SU-DHL-6 (cell line): Measurements from ENCODE around the gene NT5DC1.

Experiments
- EZH2phosphoT487 ChIP-seq: fragments of 200-600 bp; sonication (generic), shearing (Covaris generic); conservative IDR thresholded peaks from 2 replicates; pipeline ENCODE4 v1.6.1; 2018; ENCODE audit warnings: mild to moderate bottlenecking, antibody characterized with exemption, low read length, moderate library complexity, mixed read lengths
- TF ChIP-seq, protein P1 (sequence below): fragments of 200-600 bp; sonication (generic); IDR thresholded peaks from one replicate; pipeline ENCODE4 v1.5.1; 2017; ENCODE audit warnings: antibody characterized with exemption, mild to moderate bottlenecking, low read length, moderate library complexity; ENCODE audit not compliant: insufficient read depth, poor library complexity, severe bottlenecking

DNA sequence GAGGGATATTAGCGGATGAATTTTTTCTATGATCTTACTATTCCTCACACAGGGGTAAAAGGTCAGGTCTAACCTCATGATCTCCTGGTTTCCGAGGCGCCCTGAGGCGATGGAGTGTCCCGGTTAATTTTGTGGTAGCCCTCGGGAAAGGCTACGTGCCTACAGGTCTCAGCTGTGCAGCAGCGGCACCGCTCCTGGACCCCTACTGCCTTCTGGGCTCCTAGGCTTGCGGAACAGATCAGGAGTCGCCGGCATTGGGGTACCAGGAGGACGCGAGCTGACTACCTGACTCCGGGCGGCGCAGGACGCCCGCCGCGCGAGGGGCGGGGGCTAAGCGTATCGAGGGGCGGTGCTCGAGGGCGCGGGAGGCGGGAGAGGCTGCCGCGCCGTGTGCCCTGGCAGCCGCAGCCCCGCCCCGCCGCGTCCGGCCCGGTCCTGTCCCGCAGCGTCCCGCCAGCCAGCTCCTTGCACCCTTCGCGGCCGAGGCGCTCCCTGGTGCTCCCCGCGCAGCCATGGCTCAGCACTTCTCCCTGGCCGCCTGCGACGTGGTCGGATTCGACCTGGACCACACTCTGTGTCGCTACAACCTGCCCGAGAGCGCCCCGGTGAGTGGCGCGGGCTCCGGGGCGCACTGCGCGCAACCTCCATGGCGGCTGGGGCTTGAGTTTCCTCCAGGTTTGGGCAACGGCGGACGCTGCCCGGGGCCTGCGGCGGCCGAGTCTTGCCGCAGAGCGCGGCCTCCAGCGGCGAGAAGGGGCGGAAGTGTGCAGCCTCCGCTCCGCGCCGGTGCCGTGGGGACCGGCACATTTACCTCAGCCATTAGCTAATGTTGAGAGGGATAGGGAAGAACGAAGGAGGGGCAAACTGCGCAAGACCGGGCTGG lies at the start of gene NT5DC1:
- TF ChIP-seq, protein P1, sequence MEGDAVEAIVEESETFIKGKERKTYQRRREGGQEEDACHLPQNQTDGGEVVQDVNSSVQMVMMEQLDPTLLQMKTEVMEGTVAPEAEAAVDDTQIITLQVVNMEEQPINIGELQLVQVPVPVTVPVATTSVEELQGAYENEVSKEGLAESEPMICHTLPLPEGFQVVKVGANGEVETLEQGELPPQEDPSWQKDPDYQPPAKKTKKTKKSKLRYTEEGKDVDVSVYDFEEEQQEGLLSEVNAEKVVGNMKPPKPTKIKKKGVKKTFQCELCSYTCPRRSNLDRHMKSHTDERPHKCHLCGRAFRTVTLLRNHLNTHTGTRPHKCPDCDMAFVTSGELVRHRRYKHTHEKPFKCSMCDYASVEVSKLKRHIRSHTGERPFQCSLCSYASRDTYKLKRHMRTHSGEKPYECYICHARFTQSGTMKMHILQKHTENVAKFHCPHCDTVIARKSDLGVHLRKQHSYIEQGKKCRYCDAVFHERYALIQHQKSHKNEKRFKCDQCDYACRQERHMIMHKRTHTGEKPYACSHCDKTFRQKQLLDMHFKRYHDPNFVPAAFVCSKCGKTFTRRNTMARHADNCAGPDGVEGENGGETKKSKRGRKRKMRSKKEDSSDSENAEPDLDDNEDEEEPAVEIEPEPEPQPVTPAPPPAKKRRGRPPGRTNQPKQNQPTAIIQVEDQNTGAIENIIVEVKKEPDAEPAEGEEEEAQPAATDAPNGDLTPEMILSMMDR: peak; percentile 12
- TF ChIP-seq EZH2phosphoT487: no peak
